ENCODE data around the gene FER. TPM values are rescaled to one million over a fixed set of nuclear protein-coding genes. Genes with fewer than 3 reads are reported as not detected.
"Not testable (repeated sequence)": the region's sequence is repeated elsewhere in the genome, so short reads cannot be mapped to it uniquely, and the experiment has no call there.

FER gene
- polyA plus RNA-seq, 10 donors, result 7.6 to 12.6 (median 10.8) TPM

DNA sequence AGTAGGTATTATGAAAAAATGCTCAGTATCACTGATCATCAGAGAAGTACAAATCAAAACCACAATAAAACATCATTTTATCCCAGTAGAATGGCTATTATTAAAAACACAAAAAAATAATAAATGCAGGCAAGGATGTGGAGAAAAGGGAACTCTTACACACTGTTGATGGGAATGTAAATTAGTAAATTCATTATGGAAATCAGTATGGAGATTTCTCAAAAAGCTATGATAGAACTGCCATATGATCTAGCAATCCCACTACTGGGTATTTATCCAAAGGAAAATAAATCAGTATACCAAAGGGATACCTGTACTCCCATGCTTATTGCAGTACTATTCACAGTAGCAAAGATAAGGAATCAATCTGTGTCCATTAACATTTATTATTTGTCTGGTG, 209.6 kb downstream of the FER start:
- DNase-seq, result no peak

DNA sequence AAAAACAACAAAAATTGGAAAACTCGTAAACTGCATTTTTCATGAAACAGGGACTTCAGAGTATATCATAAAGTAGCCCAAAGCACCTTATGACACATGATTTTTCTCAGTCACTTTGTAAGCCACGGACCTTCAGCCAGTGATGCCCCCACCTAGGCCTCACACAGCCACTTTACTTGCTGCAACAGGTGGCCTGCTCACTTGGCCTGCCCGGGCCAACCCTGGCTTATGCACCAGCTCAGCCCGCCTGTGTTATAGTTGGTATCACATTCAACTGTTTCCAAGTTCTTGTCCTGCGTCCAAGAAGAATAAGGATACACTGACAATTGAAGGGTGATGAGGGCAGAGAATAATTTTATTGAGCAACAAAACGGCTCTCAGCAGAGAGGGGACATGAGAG, 219.2 kb downstream of the FER start:
- no peak for DNase-seq

DNA sequence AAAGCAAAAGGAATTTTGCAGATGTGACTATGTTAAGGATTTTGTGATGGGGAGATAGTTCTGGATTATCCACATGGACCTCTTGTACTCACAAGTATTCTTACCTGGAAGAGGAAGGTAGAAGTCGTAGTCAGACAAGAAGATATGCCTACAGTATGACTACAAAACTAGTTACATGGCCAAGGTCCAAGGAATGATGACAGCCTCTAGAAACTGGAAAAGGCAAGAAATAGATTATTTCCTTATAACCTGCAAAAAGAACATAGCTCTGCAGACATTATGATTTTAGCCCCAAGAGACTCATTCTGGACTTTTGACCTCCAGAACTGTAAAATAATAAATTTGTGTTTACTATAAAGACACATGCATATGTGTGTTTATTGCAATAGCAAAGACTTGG, 226.9 kb downstream of the FER start:
- DNase-seq, result no peak

DNA sequence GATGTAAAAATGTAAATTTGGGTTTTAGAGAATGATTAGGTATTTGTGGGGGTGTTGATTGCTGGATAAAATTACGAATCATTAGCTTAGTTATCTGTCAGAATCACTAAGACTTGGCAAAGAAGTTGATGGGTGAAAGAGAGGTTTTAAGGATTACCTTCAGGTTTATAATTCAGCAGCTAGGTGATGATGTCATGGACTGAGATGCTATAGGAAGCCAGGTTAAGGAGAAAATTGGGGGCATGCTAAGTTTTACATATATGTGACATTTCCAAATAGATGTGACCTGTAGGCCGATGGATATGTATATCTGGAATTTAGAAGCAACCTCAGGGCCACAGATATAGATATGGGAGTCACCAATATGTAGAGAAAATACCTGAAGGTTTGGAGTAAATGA, 228.0 kb downstream of the FER start:
- no peak for DNase-seq

DNA sequence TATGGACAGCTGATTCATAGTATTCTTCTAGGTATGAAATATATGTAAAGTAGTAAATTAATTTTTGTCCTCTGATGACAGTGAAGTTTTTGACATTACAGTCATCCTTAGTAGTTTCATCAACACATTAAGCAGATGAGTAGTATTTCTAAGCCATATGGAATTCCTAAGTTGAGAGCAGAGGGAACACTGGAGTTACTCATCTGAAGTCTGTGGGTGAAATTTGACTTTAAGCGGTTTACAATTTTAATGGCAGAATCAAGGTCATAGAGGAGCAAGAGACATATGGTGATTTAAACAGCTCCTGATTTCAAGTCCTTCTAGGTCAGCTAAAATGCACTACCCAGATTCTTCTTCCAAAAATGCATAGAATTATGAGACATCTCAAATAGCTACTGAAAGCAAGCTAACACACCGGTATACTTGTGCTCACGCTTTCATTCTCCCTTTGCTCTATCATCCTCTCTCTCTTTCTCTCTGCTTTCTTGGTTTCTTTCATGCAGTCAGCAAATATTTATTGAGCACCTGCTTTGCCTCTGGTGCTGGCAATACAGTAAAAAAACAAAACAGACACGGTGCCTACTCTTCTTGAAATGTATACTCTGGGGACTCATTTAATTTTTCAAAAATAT, 235.9 kb downstream of the FER start:
- DNase-seq, result peak in 1 of 3 donors; percentile 30

DNA sequence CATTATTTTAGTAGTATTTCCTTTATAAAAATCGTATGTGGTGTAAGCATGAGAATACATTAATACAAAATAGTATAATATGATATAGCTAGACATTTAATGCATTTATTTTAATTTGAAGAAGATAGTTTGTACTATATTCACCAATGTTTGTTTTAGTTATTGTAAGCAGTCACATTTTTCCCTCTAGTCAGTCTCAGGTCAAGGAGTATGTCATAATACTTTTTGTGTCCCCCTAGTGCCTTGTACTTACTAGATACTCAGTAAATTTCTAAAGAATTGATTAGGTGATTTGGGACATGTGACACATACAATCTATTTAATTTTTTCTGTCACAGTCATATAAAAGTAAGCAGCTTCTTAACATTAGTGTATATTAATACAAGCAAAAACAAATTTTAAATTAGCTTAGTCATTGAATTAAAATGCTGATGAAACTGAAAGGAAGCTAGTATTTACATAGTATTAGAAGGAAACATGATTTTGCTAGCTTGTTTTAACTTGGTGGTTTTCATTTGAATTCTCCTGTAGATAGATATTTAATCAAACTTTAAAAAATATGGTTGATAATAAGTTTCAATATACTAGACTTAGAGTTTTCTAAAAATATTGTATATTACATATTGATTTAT, 242.2 kb downstream of the FER start:
- no peak for DNase-seq

DNA sequence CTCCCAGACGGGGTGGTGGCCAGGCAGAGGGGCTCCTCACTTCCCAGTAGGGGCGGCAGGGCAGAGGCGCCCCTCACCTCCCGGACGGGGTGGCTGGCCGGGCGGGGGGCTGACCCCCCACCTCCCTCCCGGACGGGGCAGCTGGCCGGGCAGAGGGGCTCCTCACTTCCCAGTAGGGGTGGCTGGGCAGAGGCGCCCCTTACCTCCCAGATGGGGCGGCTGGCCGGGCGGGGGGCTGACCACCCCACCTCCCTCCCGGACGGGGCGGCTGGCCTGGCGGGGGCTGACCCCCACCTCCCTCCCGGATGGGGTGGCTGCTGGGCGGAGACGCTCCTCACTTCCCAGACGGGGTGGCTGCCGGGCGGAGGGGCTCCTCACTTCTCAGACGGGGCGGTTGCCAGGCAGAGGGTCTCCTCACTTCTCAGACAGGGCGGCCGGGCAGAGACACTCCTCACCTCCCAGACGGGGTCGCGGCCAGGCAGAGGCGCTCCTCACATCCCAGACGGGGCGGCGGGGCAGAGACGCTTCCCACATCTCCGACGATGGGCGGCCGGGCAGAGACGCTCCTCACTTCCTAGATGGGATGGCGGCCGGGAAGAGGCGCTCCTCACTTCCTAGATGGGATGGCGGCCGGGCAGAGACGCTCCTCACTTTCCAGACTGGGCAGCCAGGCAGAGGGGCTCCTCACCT, 244.8 kb downstream of the FER start:
- not testable (repeated sequence) for DNase-seq

DNA sequence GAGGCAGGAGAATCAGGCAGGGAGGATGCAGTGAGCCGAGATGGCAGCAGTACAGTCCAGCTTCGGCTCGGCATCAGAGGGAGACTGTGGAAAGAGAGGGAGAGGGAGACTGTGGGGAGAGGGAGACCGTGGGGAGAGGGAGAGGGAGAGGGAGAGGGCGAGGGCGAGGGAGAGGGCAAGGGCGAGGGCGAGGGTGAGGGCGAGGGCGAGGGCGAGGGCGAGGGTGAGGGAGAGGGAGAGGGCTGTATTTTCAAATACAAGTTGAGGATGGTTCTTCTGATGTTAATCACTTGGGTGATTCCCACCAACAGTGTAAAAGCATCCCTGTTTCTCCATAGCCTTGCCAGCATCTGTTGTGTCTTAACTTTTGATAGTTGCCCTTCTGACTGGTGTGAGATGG, 245.7 kb downstream of the FER start:
- DNase-seq, result not testable (repeated sequence)

DNA sequence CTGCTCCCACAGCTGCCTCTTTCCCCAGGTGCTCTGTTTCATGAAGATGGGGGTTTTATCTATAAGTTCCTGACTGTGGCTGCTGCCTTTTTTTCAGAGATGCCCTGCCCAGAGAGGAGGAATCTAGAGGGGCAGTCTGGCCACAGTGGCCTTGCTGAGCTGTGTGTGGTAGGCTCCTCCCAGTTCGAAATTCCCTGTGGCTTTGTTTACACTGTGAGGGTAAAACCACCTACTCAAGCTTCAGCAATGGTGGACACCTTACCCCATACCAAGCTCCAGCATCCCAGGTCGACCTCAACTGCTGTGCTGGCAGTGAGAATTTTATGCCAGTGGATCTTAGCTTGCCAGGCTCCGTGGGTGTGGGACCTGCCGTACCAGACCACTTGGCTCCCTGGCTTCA, 250.0 kb downstream of the FER start:
- DNase-seq, result no peak

DNA sequence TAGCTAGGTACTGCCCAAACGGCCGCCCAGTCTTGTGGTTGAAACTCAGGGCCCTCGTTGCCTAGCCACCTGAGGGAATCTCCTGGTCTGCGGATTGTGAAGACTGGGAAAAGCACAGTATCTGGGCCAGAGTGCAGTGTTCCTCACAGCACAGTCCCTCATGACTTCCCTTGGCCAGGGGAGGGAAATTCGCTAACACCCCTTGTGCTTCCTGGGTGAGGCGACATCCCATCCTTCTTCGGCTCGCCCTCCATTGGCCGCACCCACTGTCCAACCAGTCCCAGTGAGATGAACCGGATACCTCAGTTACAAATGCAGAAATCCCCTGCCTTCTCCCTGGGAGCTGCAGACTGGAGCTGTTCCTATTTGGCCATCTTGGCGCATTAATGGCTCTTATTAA, 250.5 kb downstream of the FER start:
- no peak for DNase-seq

DNA sequence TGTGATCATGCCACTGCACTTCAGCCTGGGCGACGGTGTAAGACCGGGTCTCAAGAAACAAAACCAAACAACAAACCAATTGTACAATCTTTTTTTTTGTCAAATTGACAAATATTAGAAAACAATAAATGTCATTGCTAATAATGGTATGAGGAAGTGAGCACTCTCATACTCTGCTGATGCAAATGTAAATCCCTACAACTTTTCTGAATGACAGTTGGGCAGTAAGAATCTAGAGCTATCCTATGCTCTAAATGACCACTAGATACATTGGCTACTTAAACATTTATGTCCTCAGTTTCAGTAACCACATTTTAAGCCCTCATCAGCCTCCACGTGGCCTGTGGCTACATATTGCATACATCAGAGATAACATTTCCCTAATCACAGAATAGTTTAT, 256.2 kb downstream of the FER start:
- DNase-seq, result no peak

DNA sequence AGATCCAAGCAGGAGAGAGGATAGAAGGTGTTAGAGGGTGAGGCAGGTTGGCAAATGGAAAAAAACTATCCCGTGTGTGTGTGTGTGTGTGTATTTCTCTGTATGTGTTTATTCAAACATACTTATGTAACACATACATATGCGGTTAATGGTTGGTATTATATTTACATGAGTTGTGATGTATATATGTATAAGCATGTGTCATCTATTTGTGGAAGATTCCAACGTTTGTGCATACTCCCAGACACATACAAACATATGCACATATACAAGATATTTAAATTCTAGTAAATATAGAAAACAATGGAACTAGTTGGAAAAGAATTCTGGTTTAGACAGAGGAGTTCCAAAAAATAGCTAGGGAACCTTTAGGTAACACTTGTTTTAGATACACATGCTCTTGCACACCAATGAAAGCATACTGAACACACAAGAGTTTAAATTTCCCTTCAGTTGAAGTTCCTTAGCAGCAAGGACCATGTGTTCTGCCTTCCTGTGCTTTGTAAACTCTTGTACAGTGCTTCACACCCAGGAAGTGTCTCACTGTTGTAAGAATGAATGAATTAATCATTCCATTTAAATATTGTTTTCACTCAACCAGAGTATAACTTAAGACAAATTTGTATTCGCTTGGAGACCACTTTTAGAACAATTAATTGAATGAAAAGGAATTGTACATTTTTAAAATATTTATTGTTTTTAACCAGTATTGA, 257.8 kb downstream of the FER start:
- no peak for DNase-seq

DNA sequence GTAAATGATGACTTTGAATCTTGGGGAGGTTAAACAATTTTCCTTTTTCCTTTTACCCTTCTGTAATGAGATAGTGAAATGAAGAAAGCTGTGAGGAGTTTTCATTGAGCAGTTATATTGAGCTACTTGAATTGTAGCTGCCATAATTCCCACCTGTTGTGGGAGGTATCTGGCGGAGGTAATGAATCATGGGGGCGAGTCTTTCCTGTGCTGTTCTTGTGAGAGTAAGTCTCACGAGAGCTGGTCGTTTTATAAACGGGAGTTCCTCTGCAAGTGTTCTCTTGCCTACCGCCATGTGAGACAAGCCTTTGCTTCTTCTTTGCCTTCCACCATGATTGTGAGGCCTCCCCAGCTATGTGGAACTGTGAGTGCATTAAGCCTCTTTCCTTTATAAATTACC, 258.4 kb downstream of the FER start:
- no peak for DNase-seq

DNA sequence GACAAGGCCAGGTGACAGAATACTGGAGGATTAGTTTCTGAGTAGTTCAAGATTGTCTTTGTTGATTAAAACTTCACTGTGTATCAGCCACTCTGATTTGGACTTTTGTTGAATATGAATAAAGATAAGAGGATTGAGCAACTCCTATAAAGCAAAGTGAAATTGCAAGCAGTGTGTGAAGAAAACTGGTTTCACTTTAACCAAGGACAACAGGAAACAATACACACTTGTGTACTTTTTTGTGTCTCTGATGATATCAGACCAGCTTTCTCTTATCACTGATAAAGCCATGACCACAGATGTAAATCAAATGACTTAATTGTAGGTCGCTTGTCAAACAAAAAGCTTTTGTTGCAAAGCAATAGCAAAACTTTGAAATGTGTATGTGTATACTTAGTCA, 268.6 kb downstream of the FER start:
- no peak for DNase-seq

DNA sequence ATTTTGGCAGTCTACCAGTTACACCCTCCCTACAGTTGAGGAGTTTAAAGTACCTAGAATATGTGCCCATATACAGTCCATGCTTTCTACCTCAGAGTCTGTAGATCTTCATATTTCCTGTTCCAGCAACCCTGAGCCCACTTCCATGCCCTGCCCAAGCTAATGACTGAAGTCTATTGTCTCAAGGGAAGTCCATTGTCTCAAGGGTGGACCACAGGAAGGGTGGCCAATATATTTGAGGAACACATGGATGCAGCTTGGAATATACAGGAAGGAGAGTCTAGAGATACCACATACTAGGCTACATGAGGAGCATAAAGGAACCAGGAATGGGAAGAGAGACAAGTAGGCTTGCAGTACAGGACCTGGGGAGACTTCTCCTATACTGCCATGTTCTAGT, 274.4 kb downstream of the FER start:
- DNase-seq, result no peak

DNA sequence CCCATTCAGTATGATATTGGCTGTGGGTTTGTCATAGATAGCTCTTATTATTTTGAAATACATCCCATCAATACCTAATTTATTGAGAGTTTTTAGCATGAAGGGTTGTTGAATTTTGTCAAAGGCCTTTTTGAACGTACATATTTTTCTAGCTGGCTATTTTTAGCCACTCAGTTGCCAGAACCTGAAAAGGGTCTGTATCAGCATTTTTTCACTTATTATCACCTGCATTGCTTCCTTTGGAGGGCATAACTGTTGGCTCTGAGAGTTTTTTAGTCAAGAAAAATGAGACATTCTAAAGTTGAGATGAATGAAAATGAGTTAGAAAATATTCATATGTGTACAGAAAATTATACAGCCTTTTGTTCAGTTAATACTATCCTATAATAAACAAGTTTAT, 278.0 kb downstream of the FER start:
- not testable (repeated sequence) for DNase-seq

DNA sequence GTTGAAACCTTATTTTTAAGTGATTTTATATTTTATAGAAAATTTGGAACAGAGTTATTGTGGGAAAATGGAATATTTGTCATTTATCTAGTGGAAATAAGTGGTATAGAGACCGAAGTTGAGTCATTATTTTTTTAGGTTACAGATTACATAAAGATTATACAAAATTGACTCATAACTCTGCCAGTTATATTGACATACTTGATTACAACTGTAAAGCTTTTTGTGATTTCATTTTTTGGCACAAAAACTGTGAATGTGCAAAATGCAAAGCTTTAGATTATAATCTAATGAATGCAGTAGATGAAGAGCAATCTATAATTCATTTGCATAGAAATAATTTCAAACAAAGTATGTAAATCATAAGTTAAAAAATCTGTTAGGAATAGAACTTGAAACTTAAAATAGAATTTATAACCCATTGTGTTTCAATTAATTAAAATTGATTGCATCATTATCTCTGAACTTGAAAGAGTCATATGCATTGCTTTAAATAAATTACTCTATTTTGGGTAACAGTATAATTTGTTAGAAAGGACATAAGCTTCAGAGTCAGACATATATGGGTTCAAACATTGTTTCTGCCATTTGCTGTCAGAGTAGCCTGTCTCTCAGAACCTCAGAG, 280.4 kb downstream of the FER start:
- DNase-seq, result no peak

DNA sequence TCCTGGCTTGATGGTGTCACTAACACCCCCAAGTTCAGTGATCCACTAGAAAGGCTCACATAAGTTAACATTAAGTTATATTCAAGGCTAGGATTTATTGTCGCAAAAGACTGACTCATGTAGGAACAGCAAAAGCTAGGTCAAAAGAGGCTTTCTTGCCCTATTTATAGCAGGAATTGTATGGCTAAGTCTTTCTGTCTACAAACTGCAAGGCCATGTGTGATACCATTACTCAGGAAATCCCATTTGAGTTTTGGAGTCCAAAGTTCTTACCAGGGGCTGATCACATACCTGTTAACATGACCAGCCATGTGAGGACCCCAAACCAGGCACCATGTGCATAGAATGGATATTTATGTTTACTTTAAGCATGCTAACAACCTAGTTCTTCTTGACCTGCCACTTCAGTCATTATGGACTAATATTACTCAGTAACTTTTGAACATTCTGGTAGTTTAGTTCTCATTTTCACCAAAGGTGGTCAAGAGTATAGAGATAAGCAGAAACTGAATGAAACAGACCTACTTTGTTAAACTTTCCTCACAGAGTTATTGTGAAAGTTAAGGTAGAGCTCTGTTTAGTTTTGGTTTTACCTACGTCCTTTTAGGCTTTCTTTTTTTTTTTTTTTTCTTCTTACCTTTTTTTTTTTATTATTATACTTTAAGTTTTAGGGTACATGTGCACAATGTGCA, 281.1 kb downstream of the FER start:
- DNase-seq, result no peak

DNA sequence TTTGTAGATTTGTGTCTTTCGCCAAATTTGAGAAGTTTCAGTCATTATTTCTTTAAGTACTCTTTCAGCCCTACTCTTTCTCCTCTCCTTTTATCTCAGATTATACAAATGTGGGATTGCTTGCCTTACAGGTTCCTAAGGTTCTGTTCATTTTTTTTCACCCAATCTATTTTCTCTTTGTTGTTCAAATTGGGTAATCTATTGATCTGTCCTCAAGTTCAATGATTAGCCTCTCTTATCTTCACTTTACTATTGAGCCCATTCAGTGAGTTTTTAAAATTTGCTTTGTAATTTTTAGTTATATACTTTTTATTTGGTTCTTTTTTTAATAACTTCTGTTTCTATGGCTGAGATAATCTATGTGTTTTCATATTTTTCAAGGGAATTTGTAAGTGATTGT, 282.1 kb downstream of the FER start:
- no peak for DNase-seq

DNA sequence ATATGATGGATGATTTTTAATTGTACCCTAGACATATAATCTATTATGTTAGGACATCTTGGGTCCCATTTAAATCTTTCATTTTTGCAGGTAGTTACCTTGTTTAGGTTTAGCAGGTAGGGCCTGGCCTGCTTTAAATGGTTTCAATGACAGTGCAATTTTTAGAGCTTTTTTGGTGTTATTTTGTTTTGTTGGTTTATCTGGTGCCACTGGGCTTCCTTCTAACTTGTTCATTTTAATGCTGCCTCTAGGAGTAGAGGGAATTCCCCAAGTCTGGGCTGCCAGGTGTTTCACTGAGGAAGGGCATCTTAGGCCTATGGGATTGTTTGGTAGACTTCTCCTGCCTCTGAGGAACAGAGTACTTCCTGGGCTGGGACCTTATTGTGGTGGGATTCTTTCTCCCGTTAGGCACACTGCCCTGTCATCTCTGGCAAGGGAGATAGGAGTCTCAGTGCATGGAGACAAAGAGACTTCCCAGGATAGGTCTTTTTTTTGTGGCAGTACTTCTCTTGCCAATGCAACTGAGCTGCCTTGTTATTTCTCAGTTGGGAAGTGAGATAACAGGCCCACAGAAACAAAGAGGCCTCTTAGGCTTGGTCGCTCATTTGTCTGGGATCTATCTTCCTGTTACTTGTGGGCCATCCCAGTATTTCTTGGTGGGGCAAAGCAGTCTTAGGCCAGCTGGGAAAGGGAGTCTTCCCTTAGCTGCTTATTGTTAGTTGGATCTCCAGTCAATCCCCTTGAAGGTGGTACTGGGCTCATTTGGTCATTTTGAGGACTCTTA, 282.9 kb downstream of the FER start:
- DNase-seq, result no peak

DNA sequence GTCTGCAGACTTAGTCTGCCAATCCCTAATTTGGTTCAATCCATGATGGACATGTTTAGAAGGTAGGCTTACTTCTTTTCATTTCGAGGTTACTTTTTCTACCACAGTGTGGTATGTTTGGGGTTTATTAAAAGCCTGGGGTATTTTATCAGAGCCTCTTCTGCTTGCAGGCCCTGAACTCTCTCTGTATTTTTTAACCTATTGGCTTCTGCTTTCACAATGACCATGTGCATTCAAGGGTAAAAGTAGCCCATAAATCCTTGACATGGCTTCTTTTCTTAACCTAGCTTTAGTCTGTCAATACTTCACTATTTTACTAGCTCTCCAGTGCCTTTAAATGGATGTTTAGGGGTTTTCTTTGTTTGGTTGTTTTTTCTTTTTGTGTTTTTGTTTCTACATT, 286.6 kb downstream of the FER start:
- no peak for DNase-seq
